Measurements from ENCODE around the gene PFKFB4. TPM values are rescaled to one million over a fixed set of nuclear protein-coding genes. Genes with fewer than 3 reads are reported as not detected.

Gene PFKFB4
- total RNA-seq, 2 experiments from 2014 or later = 0.98 to 2.5 TPM

DNA sequence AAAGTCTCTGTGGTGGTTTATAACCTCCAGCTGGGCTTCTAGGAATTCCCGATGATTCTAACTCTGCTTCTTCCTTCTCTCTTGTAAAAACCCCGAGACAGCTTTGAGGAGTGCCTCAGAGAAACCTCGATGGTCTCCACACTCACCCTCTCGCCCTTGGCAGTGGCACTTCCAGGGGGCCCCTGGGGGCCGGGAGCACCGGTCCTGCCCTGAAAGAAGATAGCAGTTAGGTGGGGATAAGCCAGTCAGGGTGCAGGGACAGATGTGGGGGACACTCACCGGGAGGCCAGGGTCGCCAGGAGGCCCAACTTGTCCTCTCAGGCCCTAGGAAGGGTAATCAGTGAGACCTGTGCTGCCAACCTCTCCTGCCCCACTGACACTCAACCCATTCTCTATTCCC lies 28.8 kb upstream of the PFKFB4 start:
- Histone ChIP-seq H3K4me1 (ENCODE audit: insufficient read depth, low read length) (no peaks in the 10 kb centered on the region), H3K27ac (ENCODE audit: low read depth in 1 of 2, low read length in 2 of 2) (no peak overlapping the region), H3K9me3 (ENCODE audit: control insufficient read depth in 1 of 2, insufficient read depth in 1 of 2, low read length in 2 of 2) (peaks cover 0 to 3% of the 10 kb centered on the region in 2 experiments), H3K36me3 (ENCODE audit: insufficient read depth, low read length) (no peaks in the 10 kb centered on the region), H3K4me3 (ENCODE audit: low read length) (no peak overlapping the region), H3K27me3 (ENCODE audit: control insufficient read depth in 1 of 2, insufficient read depth in 2 of 2, low read length in 2 of 2) (peaks cover 0 to 2% of the 10 kb centered on the region in 2 experiments)
- intact Hi-C loops (cut with DNase I, micrococcal nuclease) = no loop called here
- DNase-seq = no peak
- ChIA-PET CTCF (no interaction called here), POLR2A (no interaction called here)
- peaks cover 28% of the 10 kb centered on the region for H3K27me3 Mint-ChIP-seq
- TF ChIP-seq, protein P1, sequence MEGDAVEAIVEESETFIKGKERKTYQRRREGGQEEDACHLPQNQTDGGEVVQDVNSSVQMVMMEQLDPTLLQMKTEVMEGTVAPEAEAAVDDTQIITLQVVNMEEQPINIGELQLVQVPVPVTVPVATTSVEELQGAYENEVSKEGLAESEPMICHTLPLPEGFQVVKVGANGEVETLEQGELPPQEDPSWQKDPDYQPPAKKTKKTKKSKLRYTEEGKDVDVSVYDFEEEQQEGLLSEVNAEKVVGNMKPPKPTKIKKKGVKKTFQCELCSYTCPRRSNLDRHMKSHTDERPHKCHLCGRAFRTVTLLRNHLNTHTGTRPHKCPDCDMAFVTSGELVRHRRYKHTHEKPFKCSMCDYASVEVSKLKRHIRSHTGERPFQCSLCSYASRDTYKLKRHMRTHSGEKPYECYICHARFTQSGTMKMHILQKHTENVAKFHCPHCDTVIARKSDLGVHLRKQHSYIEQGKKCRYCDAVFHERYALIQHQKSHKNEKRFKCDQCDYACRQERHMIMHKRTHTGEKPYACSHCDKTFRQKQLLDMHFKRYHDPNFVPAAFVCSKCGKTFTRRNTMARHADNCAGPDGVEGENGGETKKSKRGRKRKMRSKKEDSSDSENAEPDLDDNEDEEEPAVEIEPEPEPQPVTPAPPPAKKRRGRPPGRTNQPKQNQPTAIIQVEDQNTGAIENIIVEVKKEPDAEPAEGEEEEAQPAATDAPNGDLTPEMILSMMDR (IDR thresholded peaks at IDR 0.05) = no peak
- H3K9me3 Mint-ChIP-seq = no peaks in the 10 kb centered on the region
- no peaks in the 10 kb centered on the region for H3K4me1 Mint-ChIP-seq (ENCODE audit: low read depth)
- H3K27ac Mint-ChIP-seq = no peak overlapping the region
- H3K4me3 Mint-ChIP-seq = no peak overlapping the region
- H3K36me3 Mint-ChIP-seq (ENCODE audit: low read depth) = no peaks in the 10 kb centered on the region
- ATAC-seq (ENCODE audit: poor library complexity) = no peak

DNA sequence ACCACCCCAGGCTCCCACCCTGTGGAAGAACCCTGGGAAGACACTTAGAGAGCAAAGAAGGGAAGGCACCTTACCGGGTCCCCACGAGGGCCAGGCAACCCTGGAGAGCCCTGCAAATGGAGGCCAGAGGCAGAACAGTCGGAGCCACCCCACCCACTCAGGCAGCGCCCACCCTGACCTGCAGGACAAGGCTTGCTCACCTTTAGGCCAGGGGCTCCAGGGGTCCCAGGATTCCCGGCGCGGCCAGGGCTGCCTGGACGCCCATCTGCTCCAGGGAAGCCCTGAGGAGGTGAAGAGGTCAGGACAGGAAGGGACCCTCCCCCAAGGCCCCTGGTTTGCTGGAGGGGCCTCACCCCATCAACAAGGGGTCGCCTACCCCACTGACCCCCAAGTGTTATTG lies 28.2 kb upstream of the PFKFB4 start:
- H3K4me3 Mint-ChIP-seq = no peak overlapping the region
- POLR2A ChIA-PET = no interaction called here
- TF ChIP-seq, protein P1 (IDR thresholded peaks at IDR 0.05) = no peak

DNA sequence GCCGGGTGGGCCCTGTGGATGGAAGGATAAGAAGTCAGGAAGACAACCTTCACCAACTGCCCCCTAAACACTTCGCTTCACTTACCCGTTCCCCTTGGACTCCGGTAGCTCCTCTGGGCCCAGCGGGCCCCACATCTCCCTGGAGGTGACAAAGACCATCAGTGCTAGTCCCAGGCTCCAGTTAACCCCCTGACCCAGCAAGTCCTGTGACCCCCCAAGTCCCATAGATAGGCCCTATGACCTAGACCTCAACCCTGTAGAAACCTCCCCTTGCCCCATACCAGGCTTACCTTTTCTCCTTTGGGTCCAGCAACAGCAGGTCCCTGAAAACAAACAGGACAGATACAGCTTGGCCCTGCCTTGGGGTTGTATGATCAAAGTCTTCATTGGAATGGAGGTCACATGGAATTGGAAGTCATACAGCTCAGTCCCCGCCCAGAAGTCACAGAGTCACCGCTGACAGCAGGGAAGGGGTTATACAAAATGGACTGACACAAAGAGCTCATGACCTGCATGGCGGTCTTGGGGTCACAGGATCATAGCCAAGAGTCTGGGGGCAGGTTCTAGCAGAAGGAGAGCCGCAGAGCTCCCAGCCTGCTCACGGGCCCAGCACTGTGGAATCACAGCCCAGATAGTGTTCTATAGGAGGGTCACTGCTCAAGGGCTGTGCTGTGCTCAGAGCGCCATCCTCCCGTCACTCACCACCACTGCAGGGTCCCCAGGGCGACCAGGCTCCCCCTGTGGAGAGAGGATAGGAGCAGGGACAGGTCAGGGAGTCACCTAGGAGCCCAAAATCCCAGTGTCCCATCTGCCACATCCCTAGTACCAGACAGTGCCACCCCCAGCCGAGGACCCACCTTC lies 25.2 kb upstream of the PFKFB4 start:
- intact Hi-C loops (cut with DNase I, micrococcal nuclease) = no loop called here
- no peaks in the 10 kb centered on the region for H3K9me3 ChIP-seq (ENCODE audit: control insufficient read depth in 1 of 2, insufficient read depth in 1 of 2, low read length in 2 of 2)
- no peak for ATAC-seq (ENCODE audit: poor library complexity)
- TF ChIP-seq, protein P1 (IDR thresholded peaks at IDR 0.05) = no peak
- Mint-ChIP-seq H3K27ac (no peak overlapping the region), H3K4me1 (ENCODE audit: low read depth) (no peaks in the 10 kb centered on the region), H3K27me3 (peaks cover 6% of the 10 kb centered on the region), H3K4me3 (no peak overlapping the region), H3K9me3 (no peaks in the 10 kb centered on the region), H3K36me3 (ENCODE audit: low read depth) (no peaks in the 10 kb centered on the region)
- ChIA-PET POLR2A (no interaction called here), CTCF (no interaction called here)
- H3K27me3 ChIP-seq (ENCODE audit: control insufficient read depth in 1 of 2, insufficient read depth in 2 of 2, low read length in 2 of 2) = no peaks in the 10 kb centered on the region
- no peak overlapping the region for H3K27ac ChIP-seq (ENCODE audit: low read depth in 1 of 2, low read length in 2 of 2)
- H3K36me3 ChIP-seq (ENCODE audit: insufficient read depth, low read length) = no peaks in the 10 kb centered on the region
- no peak overlapping the region for H3K4me3 ChIP-seq (ENCODE audit: low read length)
- DNase-seq = no peak
- H3K4me1 ChIP-seq (ENCODE audit: insufficient read depth, low read length) = no peaks in the 10 kb centered on the region

More for the DNA sequence above, 28.2 kb upstream of the PFKFB4 start:
- Mint-ChIP-seq H3K4me1 (ENCODE audit: low read depth) (no peaks in the 10 kb centered on the region), H3K36me3 (ENCODE audit: low read depth) (no peaks in the 10 kb centered on the region), H3K9me3 (no peaks in the 10 kb centered on the region), H3K27ac (no peak overlapping the region), H3K27me3 (peaks cover 24% of the 10 kb centered on the region)
- intact Hi-C loops (cut with DNase I, micrococcal nuclease) = no loop called here
- Histone ChIP-seq H3K4me1 (ENCODE audit: insufficient read depth, low read length) (no peaks in the 10 kb centered on the region), H3K36me3 (ENCODE audit: insufficient read depth, low read length) (no peaks in the 10 kb centered on the region), H3K27me3 (ENCODE audit: control insufficient read depth in 1 of 2, insufficient read depth in 2 of 2, low read length in 2 of 2) (peaks cover 0 to 2% of the 10 kb centered on the region in 2 experiments), H3K27ac (ENCODE audit: low read depth in 1 of 2, low read length in 2 of 2) (no peak overlapping the region), H3K4me3 (ENCODE audit: low read length) (no peak overlapping the region), H3K9me3 (ENCODE audit: control insufficient read depth in 1 of 2, insufficient read depth in 1 of 2, low read length in 2 of 2) (peaks cover 0 to 3% of the 10 kb centered on the region in 2 experiments)
- DNase-seq = no peak
- CTCF ChIA-PET = no interaction called here
- ATAC-seq (ENCODE audit: poor library complexity) = no peak
